ENCODE measurements around the gene BTBD7. TPM values are rescaled to one million over a fixed set of nuclear protein-coding genes. Genes with fewer than 3 reads are reported as not detected.

The BTBD7 gene
- total and polyA plus RNA-seq, 3 donors from 2014 or later, result 16.9 to 27.8 (median 26.1) TPM

DNA sequence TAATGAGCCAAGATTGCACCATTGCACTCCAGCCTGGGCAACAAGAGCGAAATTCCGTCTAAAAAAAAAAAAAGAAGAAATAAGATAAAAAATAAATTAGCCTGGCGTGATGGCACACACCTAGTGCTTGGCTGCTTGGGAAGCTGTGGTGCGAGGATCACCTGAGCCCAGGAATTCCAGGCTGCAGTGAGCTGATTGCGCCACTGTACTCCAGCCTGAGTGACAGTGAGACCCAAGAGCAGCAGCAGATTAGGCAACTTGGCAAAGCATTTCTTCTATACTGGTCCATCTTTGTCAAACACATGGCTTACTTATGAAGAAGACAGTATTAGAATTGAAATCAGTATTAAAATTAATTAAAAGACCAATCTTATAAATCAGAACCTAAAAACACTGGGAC, 132.3 kb downstream of the BTBD7 start:
- 93 to 95% methylated on average over 5 of the region's 5 CpGs for WGBS, 2 donors
- Histone ChIP-seq H3K9me3 (no peaks in the 10 kb centered on the region), H3K36me3 (ENCODE audit: low read depth, missing control alignments) (no peaks in the 10 kb centered on the region), H3K27ac (no peak overlapping the region), H3K4me1 (no peaks in the 10 kb centered on the region), H3K4me3 (no peak overlapping the region), H3K27me3 (no peaks in the 10 kb centered on the region)
- no peak for TF ChIP-seq POLR2A (IDR thresholded peaks at IDR 0.05)
- TF ChIP-seq, protein P1, sequence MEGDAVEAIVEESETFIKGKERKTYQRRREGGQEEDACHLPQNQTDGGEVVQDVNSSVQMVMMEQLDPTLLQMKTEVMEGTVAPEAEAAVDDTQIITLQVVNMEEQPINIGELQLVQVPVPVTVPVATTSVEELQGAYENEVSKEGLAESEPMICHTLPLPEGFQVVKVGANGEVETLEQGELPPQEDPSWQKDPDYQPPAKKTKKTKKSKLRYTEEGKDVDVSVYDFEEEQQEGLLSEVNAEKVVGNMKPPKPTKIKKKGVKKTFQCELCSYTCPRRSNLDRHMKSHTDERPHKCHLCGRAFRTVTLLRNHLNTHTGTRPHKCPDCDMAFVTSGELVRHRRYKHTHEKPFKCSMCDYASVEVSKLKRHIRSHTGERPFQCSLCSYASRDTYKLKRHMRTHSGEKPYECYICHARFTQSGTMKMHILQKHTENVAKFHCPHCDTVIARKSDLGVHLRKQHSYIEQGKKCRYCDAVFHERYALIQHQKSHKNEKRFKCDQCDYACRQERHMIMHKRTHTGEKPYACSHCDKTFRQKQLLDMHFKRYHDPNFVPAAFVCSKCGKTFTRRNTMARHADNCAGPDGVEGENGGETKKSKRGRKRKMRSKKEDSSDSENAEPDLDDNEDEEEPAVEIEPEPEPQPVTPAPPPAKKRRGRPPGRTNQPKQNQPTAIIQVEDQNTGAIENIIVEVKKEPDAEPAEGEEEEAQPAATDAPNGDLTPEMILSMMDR (IDR thresholded peaks at IDR 0.05), result no peak
- intact Hi-C loops (cut with DNase I; ENCODE audit: low total_unique reads), result no loop called here
- no peak for DNase-seq

GRCh38 chr14:93199031-93199430, 133.8 kb downstream of the BTBD7 start:
- H3K4me3 ChIP-seq, result no peak overlapping the region
- 82 to 91% methylated on average over 4 of the region's 4 CpGs for WGBS, 2 donors
- no peaks in the 10 kb centered on the region for H3K4me1 ChIP-seq
- no peak for TF ChIP-seq POLR2A (IDR thresholded peaks at IDR 0.05)
- TF ChIP-seq, protein P1 (IDR thresholded peaks at IDR 0.05), result no peak
- no peak overlapping the region for H3K27ac ChIP-seq
- no peaks in the 10 kb centered on the region for H3K27me3 ChIP-seq
- intact Hi-C loops (cut with DNase I; ENCODE audit: low total_unique reads), result no loop called here
- no peaks in the 10 kb centered on the region for H3K36me3 ChIP-seq (ENCODE audit: low read depth, missing control alignments)
- DNase-seq, result no peak
- H3K9me3 ChIP-seq, result no peaks in the 10 kb centered on the region

DNA sequence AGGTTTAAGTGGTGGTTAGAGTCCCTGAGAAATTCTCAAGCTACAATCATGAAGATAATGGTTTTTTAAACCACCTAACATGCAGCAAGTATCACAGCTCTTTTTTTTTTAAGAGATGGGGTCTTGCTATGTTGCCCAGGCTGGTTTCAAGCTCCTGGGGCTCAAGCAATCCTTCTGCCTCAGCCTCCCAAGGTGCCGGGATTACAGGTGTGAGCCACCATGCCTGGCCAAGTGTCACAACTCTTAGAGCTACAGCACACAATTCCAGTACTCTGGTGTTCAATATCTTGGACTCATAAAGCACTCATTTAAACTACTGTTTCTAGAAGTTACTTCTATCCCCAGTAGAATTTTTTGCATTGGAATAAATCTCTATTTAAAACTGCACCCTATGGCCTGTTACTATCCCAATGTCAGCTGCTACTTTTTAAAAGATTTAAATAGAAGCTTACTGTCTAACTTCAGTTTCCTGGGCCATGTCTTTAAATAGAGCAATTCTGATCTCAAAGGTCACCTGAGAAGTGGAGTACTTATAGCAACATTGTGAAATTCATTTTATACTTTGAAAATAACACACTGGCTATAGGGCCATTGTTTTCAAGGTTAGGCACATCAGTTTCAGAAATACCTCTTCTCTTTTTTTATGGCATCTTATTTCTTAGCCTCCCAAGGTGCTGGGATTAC, 137.4 kb downstream of the BTBD7 start:
- no peak overlapping the region for H3K27ac ChIP-seq
- no peaks in the 10 kb centered on the region for H3K4me1 ChIP-seq
- H3K4me3 ChIP-seq, result no peak overlapping the region
- no peaks in the 10 kb centered on the region for H3K27me3 ChIP-seq
- TF ChIP-seq, protein P1 (IDR thresholded peaks at IDR 0.05), result no peak
- TF ChIP-seq POLR2A (IDR thresholded peaks at IDR 0.05), result no peak
- DNase-seq, result no peak
- intact Hi-C loops (cut with DNase I; ENCODE audit: low total_unique reads), result no loop called here
- H3K36me3 ChIP-seq (ENCODE audit: low read depth, missing control alignments), result no peaks in the 10 kb centered on the region
- no peaks in the 10 kb centered on the region for H3K9me3 ChIP-seq
- WGBS, 2 donors, result 97 to 100% methylated on average over 1 of the region's 1 CpG

Other genes starting within 250 kb of the BTBD7 start
- 10 to 100 TPM; 78.3 to 90.6 TPM for gene ITPK1, start 217.1 kb downstream of the BTBD7 start, total RNA-seq
- gene ITPK1, start 217.1 kb downstream of the BTBD7 start, polyA plus RNA-seq (ENCODE audit: insufficient read depth, low read depth, low replicate concordance), result 92.5 TPM
- gene MOAP1, start 148.1 kb downstream of the BTBD7 start, total RNA-seq, result 10 to 100 TPM; 22.4 to 25.5 TPM
- 22.6 TPM for gene MOAP1, start 148.1 kb downstream of the BTBD7 start, polyA plus RNA-seq (ENCODE audit: insufficient read depth, low read depth, low replicate concordance)
- 10 to 100 TPM; 11.9 to 15.2 TPM for gene LYSET, start 147.7 kb downstream of the BTBD7 start, total RNA-seq
- 11.1 TPM for gene LYSET, start 147.7 kb downstream of the BTBD7 start, polyA plus RNA-seq (ENCODE audit: insufficient read depth, low read depth, low replicate concordance)
- gene GON7, start 126.0 kb downstream of the BTBD7 start, total RNA-seq, result 10 to 100 TPM in 1 of 2 donors, 1 to 10 TPM in 1; 7.8 to 10.2 TPM
- gene GON7, start 126.0 kb downstream of the BTBD7 start, polyA plus RNA-seq (ENCODE audit: insufficient read depth, low read depth, low replicate concordance), result 14.9 TPM
- gene UBR7, start 125.8 kb downstream of the BTBD7 start, total RNA-seq, result 10 to 100 TPM; 35.5 to 36.1 TPM
- gene UBR7, start 125.8 kb downstream of the BTBD7 start, polyA plus RNA-seq (ENCODE audit: insufficient read depth, low read depth, low replicate concordance), result 50.5 TPM
- 10 to 100 TPM; 19.9 to 39.1 TPM for gene COX8C, start 14.1 kb upstream of the BTBD7 start, total RNA-seq
- 65.3 TPM for gene COX8C, start 14.1 kb upstream of the BTBD7 start, polyA plus RNA-seq (ENCODE audit: insufficient read depth, low read depth, low replicate concordance)
- 1 to 10 TPM; 4.3 to 5.5 TPM for gene UNC79, start 97.9 kb upstream of the BTBD7 start, total RNA-seq
- gene UNC79, start 97.9 kb upstream of the BTBD7 start, polyA plus RNA-seq (ENCODE audit: insufficient read depth, low read depth, low replicate concordance), result 10.7 TPM